ENCODE results near the gene SIRT3.

The SIRT3 gene

DNA sequence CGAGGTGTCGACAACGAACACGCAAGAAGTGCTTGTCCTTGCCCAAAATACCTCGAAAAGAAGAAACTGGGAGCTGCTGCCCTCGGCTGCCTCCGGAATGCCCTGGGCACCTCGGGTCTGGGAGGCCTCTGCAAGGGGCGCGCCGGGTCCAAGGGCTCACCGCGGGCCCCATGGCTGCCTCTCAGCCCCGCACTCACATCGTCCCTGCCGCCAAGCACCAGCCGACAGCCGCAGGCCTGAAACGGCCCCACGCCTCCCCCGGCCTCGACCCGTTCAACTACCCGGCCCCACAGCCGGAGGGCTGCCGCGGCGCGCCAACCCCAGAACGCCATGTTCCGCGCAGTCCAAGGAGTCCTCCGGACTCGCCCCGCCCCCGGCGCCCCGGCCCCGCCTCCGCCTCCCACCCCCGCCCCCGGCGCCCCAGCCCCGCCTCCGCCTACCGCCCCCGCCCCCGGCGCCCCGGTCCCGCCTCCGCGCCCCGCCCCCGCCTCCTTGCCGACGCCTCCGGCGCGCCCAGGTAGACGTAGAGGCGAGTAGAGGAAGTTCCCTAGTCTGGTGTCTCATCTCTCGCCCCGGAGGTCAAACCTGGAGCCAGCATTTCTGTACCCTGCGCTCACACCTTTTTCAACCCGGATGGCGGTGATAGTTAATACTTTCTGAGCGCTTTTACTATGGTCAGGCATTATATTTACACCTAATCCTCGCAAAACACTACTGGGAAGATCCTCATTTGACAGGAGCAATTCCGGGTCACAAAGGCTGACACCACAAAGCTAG is at the start of gene SIRT3:
Gene SIRT3, minus strand, starts transcription at position 346 of the 777 bp plus-strand sequence. Its CDS starts 14 bp downstream, at position 332.
- DNase-seq, result no peak

DNA sequence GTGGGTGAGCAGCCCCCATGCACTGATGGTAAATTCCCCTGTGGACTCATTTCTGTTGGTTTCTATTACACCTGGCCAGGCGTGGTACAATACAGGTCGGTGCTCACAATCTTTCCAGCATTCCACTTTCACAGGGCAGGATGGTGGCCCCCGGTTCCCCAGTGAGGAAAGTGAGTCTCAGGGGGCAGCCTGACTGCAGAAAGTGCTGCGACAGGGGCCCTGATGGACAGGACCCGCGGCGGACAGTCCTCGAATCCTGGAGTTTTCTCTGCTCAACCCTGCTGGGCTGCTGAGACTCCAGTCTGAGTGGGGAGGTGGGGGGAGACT is 49.7 kb upstream of the SIRT3 start:
- no peak for DNase-seq

DNA sequence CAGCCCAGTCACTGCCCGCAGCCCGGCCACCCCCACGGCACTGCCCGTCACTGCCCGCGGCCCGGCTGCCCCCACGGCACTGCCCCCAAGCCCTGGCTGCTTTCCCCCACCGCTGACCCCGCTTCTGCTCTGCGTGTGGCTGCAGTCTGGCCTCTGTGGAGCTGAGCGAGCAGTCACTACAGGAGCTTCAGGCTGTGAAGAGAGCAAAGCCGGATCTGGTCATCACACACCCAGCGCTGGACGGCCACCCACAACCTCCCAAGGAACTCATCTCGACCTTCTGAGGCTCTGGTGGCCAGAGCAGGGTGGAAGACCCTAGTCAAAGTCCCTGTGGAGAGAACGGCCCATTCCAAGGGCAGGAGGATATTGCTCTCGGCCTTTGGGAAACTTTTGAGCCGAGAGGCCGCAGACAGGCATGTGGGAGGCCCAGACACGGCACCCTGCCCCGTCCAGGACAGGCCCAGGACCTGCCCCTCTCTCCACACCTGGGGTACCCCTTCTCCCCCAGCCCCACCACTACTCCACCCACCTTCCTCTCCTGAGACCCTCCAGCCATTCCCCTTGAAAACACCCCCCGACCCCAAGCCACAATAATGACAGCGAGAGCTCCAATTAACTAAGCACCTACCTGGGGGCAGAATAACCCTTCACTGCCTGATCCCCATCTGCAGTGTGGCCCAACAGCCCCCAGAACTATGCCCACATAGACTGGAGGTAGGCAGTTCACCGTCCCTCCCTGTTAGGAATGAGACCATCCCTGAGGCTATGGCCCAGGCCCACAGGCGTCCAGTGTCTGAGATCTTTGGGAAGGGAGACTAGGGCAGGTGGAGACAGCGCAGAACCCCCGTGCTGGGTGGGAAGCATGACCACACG is 49.1 kb upstream of the SIRT3 start:
- no peak for DNase-seq

DNA sequence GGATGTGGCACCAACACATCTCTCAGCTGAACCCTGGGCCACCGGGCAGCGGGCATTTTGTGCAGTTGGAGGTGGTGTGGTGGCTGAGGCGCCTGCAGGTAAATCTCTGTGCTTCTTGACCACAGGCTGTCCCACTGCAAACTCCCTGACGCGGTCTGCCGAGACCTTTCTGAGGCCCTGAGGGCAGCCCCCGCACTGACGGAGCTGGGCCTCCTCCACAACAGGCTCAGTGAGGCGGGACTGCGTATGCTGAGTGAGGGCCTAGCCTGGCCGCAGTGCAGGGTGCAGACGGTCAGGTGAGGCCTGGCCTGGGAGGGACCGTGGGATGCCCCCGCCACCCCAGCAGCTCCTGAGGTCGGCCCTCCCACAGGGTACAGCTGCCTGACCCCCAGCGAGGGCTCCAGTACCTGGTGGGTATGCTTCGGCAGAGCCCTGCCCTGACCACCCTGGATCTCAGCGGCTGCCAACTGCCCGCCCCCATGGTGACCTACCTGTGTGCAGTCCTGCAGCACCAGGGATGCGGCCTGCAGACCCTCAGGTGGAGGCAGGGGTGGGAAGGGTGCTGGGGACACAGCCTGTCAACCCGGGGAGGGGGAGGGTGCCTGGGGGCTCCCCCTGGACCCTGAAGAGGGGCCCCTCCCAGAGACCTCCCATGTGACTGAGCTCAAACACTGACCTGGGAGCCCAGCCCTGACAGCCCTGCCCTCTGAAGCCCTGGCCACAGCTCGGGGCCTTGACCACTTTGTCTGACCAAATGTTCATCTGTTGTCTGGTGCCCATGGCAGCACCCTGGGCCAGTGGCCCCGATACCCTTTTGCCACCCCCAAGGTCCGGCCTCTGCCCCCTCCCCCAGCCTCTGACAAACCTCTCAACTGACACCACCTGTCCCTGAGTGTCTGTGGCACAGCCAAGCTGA is 48.2 kb upstream of the SIRT3 start:
- DNase-seq, result no peak

DNA sequence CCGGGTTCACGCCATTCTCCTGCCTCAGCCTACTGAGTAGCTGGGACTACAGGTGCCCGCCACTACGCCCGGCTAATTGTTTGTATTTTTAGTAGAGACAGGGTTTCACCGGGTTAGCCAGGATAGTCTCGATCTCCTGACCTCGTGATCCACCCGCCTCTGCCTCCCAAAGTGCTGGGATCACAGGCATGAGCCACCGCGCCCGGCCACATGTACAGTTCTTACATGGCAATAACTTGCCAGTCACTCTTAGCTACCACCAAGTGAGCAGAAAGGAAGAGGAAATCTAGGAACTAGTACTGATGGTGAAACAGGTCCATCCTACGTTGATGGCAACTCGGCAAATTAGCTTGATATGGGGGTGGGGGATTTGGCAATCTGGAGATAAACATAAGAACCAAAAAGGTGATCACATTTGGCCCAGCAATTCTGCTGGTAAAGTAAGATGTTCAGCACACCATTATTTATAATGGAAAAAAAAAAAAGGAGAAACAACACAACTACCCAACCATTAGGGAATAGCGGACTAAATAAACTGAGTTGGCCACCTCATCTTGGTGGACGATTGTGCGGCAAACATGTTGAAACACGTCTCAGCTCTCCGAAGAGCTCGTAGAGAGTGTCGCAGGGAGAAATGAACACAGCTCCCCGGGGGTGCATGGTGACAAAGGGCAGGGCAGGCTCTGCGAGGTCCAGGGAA is 47.4 kb upstream of the SIRT3 start:
- DNase-seq, result no peak

DNA sequence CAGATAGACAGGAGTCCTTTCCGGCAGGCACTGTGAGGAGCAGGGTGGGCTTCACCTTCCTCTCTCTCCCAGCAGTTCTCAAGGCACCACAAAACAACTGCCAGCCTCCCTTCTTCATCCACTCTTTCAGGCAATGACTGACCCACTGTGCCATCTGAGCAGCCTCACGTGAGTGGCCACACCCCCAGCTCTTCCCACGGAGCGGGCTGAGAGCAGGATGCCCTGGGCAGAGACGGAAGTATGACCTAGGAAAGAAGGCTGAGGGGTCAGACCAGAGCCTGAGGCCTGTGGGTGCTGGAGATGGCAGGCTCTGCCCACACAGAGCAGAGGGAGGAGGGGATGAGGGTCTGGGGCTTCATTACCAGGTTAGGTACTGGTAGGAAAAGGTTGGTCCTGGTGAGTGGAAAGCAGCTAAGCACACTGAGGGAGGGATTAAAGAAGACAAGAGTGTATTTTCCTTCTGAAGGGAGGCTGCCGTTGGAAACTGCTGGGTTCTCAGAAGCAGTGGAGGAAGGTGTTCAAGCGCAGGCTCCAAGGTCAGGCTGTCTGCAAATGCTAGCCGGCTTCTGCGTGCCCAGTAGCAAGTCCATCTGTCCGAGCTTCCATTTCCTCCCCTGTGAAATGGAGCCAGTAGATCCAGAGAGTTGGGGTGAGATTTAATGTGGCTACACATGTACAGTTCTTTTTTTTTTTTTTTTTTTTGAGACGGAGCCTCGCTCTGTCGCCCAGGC is 46.7 kb upstream of the SIRT3 start:
- DNase-seq, result no peak

DNA sequence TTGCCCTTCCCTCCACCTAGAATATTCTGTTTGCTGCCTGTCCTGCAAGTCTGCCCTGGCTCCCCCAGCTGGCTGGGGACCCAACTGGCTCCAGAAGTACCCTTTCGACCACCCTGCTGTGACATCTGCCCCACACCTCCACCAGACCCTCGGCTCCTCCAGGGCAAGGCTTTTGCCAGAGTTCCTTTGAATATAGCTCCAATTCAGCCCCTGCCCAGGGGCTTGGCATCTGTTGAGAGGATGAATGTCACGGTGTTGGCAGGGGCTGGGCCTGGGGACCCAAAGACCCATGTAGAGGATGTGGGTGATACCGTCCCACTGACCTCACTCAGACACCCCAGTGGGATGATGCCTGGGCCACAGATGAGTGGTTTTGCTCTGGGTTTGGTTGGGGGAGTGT is 46.0 kb upstream of the SIRT3 start:
- DNase-seq, result no peak

DNA sequence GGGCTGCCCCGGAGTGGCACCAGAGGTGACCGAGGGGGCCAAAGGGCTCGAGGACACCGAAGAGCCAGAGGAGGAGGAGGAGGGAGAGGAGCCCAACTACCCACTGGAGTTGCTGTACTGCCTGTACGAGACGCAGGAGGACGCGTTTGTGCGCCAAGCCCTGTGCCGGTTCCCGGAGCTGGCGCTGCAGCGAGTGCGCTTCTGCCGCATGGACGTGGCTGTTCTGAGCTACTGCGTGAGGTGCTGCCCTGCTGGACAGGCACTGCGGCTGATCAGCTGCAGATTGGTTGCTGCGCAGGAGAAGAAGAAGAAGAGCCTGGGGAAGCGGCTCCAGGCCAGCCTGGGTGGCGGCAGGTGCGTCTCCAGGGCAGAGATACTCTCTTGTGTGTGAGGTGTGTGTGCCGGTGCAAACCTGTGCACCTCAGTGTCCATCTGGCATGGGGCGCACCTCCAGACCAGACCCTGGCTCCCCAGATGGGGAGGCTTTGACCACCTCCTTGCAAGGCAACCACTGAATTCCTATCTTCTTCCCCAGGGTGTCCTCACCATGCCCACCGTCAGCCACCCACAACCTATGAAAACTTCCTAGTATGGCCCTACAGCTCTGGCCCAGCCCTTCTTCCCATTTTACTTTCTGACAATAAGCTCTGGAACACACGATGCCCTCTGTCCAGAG is 45.5 kb upstream of the SIRT3 start:
- DNase-seq, result no peak

DNA sequence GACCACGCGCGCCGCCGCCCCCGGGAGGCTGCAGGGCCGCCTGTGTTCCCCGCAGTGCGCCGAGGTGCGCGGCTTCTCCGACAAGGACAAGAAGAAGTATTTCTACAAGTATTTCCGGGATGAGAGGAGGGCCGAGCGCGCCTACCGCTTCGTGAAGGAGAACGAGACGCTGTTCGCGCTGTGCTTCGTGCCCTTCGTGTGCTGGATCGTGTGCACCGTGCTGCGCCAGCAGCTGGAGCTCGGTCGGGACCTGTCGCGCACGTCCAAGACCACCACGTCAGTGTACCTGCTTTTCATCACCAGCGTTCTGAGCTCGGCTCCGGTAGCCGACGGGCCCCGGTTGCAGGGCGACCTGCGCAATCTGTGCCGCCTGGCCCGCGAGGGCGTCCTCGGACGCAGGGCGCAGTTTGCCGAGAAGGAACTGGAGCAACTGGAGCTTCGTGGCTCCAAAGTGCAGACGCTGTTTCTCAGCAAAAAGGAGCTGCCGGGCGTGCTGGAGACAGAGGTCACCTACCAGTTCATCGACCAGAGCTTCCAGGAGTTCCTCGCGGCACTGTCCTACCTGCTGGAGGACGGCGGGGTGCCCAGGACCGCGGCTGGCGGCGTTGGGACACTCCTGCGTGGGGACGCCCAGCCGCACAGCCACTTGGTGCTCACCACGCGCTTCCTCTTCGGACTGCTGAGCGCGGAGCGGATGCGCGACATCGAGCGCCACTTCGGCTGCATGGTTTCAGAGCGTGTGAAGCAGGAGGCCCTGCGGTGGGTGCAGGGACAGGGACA is 44.8 kb upstream of the SIRT3 start:
- no peak for DNase-seq

DNA sequence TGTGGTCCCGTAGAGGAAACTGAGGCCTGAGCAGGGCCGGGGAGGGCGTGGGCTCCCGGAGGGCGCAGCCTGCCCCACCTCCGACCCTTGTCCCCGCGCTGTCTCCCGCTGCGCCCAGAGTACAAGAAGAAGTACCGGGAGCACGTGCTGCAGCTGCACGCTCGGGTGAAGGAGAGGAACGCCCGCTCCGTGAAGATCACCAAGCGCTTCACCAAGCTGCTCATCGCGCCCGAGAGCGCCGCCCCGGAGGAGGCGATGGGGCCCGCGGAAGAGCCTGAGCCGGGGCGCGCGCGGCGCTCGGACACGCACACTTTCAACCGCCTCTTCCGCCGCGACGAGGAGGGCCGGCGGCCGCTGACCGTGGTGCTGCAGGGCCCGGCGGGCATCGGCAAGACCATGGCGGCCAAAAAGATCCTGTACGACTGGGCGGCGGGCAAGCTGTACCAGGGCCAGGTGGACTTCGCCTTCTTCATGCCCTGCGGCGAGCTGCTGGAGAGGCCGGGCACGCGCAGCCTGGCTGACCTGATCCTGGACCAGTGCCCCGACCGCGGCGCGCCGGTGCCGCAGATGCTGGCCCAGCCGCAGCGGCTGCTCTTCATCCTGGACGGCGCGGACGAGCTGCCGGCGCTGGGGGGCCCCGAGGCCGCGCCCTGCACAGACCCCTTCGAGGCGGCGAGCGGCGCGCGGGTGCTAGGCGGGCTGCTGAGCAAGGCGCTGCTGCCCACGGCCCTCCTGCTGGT is 44.0 kb upstream of the SIRT3 start:
- DNase-seq, result no peak

DNA sequence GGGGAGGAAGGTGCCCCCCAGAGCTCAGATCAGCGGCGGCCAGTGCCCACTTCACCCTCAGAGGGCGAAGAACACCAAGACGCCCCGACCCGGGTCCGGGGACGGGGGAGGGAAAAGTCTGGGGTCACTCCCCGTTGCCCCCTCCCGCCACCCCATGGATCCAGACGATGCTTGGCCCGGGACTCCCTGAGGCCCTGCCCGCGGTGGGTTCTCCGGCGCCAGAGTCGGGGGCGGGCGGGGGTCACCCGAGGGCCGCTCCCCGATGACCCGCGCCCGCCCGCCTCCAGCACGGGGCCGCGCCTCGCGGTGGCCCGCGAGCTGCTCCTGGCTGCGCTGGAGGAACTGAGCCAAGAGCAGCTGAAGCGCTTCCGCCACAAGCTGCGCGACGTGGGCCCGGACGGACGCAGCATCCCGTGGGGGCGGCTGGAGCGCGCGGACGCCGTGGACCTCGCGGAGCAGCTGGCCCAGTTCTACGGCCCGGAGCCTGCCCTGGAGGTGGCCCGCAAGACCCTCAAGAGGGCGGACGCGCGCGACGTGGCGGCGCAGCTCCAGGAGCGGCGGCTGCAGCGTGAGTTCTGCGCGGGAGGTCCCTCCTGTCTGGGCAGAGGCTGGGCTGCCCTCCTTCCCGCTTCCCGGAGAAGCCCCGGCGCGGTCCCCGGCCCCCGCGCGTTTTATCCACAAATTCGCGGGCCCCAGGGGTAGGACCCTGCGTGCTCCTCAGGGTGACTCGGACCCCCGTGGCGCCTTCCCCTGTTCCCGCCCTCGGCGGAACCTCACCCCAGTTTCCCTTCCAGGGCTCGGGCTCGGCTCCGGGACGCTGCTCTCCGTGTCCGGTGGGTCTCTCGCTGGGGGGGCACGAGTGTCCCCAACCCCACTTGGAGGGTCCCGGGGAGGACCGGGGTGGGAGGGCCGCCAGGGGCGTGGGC is 43.2 kb upstream of the SIRT3 start:
- no peak for DNase-seq

DNA sequence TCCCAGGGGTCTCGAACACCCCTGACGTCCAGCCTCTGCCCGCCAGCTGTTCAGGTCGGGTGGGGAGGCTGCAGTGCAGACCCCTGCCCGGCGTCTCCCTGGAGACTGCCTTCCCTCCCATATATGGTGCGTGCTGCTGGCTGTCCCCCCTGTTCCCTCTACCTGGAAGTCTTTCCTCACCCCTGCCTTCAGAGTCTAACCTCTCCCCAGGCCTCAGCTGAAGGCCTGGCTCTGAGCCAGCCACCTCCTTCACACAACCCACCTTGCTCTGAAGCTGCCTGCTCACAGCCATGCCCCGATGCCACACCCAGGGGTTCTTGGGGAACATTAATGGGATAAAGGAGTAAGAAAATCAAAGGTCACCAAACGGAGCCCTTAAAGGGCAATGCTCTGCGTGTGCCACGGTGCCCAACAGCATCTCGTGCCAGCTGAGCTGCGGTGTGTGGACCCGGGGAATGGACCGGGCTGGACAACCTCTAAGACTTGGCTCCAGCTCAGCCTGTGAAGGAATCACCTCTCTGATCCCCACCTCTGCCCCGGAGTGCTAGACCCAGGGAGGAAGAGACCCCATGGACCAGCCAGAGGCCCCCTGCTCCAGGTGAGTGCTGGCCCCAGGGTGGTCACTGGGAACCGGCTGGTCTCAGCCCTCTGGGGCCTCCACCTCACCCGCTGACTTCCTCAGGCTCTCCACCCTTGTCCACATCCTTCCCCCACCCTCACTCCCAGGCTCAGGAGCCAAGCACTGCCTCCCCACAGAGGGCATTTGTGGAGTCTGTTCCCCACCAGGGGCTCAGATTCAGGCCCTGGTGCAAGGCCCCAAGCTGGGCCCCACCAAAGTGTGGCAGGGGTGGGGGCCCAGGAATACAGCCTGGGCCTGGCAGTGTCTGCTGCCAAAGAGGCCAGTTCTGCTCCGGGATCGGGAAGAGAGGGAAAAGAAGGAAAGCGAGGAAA is 42.1 kb upstream of the SIRT3 start, which contains the start of gene NLRP6:
Gene NLRP6, plus strand, starts transcription at position 407 of the 951 bp plus-strand sequence. Its CDS starts 163 bp downstream, at position 570.
- no peak for DNase-seq

DNA sequence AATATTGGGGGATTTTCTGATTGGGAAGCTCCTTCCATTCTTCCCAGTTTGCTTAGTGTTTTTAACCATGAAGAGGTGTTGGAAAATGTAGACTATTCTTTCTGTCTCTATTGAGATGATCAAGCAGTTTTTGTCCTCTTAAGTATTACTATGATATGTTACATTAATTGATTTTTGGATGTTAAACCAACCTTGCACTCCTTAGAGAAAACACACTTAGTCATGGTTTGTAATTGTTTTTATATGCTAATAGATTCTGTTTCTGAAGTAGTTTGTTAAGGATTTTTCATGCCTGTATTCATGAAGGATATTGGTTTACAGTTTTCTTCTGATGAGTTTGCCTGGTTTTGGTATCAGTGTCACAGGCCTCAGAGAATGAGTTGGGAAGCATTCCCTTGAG is 40.1 kb upstream of the SIRT3 start:
- DNase-seq, result no peak

DNA sequence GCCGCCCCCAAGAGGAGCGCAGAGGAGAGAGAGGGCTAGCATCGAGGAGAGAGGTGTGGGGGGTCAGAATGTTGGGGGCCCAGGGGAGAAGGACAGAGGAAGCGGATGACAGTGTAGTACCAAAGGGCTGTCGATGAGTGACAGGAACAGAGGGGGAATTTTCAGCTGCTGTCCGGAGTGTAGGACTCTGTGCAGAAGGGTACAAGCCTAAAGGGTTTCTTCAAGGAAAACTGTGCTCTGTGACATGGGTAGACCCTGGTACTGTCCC is 36.7 kb upstream of the SIRT3 start:
- DNase-seq, result no peak

DNA sequence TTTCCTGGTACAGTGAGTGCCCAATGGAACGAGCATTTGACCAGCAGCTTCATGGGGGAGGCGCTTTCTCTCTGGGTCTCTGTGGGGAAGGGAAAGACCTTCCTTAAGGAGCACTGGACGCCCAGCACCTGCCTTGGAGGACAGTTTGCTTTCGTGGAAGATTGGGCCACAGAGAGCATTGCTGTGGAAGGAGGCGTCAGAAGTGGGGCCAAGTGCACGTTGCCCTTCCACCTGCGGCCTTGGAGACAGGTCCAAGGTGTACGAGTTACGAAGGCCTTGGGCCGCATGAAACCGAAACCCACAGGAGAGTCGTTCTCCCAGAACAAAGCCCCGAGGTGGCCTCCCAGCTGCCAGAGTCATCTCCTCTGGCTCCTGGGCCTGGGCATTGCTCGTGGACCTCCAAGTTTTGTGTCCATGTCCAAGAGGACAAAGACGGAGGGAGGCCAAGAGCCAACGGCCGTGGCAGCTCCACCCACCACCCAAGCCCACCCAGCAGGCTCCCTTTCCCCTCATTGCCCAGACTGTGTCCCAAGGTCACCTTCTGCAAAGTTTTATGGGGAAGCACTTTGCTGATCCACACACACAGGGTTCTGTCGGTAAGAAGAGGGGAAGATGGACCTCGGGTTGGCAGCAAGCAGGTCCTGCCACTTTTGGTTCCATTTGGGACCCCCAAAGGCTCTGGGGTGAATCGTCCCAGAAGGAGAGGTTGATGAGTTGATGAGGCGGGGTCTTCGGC is 36.2 kb upstream of the SIRT3 start:
- no peak for DNase-seq

DNA sequence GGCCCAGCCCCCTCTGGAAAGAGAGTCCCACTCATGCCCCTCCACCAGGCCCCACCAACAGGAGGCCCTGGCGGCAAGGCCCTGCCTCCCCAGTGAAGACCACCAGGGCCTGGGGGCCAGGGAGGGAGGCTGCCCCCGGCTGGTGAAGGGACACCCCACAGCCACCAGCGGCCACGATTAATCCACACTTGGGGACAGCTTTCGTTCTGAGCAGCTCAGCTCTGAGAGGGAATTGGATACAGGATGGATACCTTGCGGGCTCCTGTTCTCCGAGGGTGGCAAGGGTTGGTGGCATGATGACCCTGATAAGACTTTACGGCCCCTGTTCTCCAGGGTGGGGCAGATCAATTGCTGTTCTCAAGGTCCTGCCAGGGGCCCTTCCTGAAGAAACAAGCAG is 35.2 kb upstream of the SIRT3 start:
- DNase-seq, result no peak

Data from NCI-H1048 (cell line).